Measurements from ENCODE around the gene SDC1.

The SDC1 gene

GRCh38 chr2:20227894-20228505, 3.1 kb upstream of the SDC1 start:
- DNase-seq, result peak; percentile 4

GRCh38 chr2:20226152-20226545, 1.2 kb upstream of the SDC1 start:
- peak; percentile 14 for DNase-seq

- DNase-seq, result no peak
Measured at GRCh38 chr2:20225294-20226151, 593 bp upstream of the SDC1 start.

GRCh38 chr2:20224164-20224715, 690 bp downstream of the SDC1 start:
- DNase-seq, result no peak

GRCh38 chr2:20223407-20224163, 1.3 kb downstream of the SDC1 start:
- peak; percentile 67 for DNase-seq

- no peak for DNase-seq
Measured at GRCh38 chr2:20222769-20223406, 2.0 kb downstream of the SDC1 start.

GRCh38 chr2:20222014-20222768, 2.7 kb downstream of the SDC1 start:
- DNase-seq, result no peak

- no peak for DNase-seq
Measured at GRCh38 chr2:20221555-20221973, 3.4 kb downstream of the SDC1 start.

GRCh38 chr2:20220806-20221554, 4.0 kb downstream of the SDC1 start:
- no peak for DNase-seq

- DNase-seq, result no peak
Measured at GRCh38 chr2:20219763-20220380, 5.1 kb downstream of the SDC1 start.

GRCh38 chr2:20218331-20219320, 6.3 kb downstream of the SDC1 start:
- DNase-seq, result no peak

- no peak for DNase-seq
Measured at GRCh38 chr2:20217041-20217970, 7.6 kb downstream of the SDC1 start.

- DNase-seq, result no peak
Measured at GRCh38 chr2:20216130-20217025, 8.6 kb downstream of the SDC1 start.

- no peak for DNase-seq
Measured at GRCh38 chr2:20215183-20216040, 9.5 kb downstream of the SDC1 start.

GRCh38 chr2:20214566-20215182, 10.3 kb downstream of the SDC1 start:
- no peak for DNase-seq

All from femur (tissue), 1 donor.